Embryonic facial prominence (tissue), 1 donor: ENCODE results near the gene WFDC1.

ENCODE experiments used
- DNase-seq: peaks from one replicate; pipeline ENCODE4 v3.0.0-alpha.2; 2016; ENCODE audit errors: extremely low spot score

WFDC1 gene

DNA sequence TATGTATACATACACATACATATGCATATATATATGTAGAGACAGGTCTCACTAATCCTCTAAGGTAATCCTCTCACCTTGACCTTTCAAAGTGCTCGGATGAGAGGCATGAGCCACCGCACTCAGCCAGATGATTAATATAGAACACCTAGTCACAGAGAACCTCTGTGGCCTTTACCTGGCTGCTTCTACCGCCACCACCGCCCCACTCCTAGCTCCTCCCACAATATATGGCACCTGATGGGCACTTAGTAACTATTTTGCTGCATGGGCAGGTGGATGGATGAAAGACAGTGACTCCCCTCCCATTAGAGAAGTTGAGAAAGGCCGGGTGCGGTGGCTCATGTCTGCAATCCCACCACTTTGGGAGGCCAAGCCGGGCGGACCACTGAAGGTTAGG is 57.0 kb downstream of the WFDC1 start:
- DNase-seq = no peak

DNA sequence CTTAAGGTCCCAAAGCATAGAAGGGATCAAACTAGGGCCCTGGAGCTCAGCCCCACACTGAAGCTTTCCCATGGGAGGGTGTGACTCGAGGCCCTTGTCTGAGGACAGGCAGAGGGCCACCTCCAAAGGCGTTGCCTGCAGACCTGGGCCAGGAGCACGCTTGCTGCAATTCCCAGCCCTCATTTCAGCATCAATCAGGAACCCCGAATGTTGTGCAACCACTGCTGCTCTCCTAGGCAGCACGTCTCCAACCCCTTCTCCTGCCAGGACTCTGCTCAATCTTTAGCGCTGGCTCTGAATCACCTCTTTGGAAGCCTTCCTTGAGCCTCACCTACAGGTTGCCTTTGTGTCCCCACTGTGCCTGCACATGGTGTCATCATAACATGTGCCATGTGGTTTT is 59.6 kb downstream of the WFDC1 start:
- DNase-seq = no peak

DNA sequence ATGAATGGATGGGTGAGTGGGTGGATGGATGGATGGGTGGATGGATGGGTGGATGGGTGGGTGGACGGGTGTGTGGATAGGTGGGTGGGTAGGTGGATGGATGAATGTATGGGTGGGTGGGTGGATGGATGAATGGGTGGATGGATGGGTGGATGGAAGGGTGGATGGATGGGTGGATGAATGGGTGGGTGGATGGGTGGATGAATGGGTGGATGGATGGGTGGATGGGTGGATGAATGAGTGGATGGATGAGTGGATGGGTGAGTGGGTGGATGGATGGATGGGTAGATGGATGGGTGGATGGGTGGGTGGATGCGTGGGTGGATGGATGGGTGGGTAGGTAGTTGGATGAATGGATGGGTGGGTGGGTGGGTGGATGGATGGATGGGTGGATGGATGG is 60.5 kb downstream of the WFDC1 start:
- DNase-seq = no peak

GRCh38 chr16:84356176-84356575 is 61.5 kb downstream of the WFDC1 start:
- DNase-seq = no peak

- no peak for DNase-seq
Measured at GRCh38 chr16:84356591-84357116, 62.0 kb downstream of the WFDC1 start.

DNA sequence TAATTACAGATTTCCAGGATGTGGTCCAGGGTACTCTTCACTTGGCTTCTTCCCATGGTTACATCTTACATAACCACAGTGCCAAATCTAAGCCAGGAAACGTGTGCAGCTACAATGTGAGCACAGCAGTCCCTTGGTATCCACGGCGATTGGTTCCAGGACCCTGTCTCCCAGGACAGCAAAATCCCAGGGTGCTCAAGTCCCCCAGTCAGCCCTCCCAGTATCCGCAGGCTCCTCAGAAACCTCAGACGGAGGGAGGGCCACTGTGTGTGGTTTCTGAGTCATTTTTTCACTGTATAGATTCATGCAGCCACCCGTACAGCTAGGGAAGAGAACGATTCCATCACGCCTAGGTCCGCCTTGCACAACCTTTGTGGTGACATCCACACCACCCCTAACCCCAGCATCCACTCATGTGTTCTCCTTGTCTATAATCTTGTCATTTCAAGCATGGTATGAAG is 62.5 kb downstream of the WFDC1 start:
- no peak for DNase-seq

- DNase-seq = no peak
Measured at GRCh38 chr16:84358601-84359295, 64.1 kb downstream of the WFDC1 start.

- no peak for DNase-seq
Measured at GRCh38 chr16:84359326-84359725, 64.6 kb downstream of the WFDC1 start.

DNA sequence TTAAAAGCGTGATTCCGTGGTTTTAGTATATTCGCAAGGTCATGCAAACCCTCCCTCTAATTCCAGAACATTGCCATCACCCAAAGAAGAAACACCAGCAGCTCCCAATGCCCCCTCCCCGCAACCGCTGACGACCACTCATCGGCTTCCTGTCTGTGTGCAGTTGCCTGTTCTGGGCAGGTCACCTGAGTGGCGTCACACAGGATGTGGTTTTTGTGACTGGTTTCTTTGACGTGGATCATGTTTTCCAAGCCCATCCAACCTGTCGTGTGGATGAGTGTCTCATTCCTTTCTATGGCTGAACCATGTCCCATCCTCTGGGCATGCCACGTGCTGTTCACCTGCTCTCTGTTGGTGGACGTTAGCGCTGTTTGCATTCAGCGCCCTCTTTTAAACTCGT is 65.5 kb downstream of the WFDC1 start:
- DNase-seq = no peak

- DNase-seq = no peak
Measured at GRCh38 chr16:84360748-84361147, 66.1 kb downstream of the WFDC1 start.

- DNase-seq = no peak
Measured at GRCh38 chr16:84361546-84361945, 66.9 kb downstream of the WFDC1 start.

- DNase-seq = no peak
Measured at GRCh38 chr16:84362471-84362941, 67.8 kb downstream of the WFDC1 start.

DNA sequence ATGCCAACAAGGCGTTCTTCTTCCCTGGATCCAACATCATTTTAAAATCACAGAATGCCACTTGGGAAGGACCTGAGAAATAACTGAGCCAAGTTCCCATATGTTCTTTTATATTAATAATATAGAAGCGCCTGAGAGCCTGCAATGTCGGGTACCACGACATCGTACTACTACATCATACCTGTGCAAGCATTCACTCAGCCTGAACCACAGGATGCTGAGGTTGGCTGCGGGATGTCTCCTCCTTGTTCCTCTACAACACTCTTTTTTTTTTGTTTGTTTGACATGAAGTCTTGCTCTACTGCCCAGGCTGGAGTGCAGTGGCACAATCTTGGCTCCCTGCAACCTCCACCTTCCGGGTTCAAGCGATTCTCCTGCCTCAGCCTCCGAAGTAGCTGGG is 71.5 kb downstream of the WFDC1 start:
- DNase-seq = no peak

- DNase-seq = no peak
Measured at GRCh38 chr16:84367297-84367680, 72.6 kb downstream of the WFDC1 start.

- DNase-seq = no peak
Measured at GRCh38 chr16:84367750-84368307, 73.2 kb downstream of the WFDC1 start.

- no peak for DNase-seq
Measured at GRCh38 chr16:84368308-84368996, 73.8 kb downstream of the WFDC1 start, which contains the start of gene ATP2C2. Gene ATP2C2 (plus strand): TSS chr16:84368538. CDS start chr16:84368616, 78 bp downstream.

DNA sequence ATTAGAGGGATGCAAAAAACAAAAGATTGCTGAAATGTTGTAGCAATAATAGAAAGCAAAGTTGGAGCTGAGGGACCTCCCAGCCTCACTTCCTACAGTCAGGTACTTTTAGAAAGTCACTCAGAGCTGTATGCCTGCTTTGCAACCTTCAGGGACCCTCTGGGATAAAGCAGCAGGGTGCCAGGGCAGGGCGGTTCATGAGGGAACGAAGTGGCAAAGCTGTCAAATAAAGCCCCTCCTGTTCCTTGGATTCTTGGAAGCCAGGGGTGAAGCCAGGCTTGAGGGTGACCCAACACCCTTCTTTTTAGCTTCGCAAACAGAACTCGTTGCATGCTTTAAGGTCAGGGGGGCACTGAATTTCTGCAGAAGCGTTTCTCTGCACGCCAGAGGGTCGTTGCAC is 74.4 kb downstream of the WFDC1 start:
- DNase-seq = no peak

DNA sequence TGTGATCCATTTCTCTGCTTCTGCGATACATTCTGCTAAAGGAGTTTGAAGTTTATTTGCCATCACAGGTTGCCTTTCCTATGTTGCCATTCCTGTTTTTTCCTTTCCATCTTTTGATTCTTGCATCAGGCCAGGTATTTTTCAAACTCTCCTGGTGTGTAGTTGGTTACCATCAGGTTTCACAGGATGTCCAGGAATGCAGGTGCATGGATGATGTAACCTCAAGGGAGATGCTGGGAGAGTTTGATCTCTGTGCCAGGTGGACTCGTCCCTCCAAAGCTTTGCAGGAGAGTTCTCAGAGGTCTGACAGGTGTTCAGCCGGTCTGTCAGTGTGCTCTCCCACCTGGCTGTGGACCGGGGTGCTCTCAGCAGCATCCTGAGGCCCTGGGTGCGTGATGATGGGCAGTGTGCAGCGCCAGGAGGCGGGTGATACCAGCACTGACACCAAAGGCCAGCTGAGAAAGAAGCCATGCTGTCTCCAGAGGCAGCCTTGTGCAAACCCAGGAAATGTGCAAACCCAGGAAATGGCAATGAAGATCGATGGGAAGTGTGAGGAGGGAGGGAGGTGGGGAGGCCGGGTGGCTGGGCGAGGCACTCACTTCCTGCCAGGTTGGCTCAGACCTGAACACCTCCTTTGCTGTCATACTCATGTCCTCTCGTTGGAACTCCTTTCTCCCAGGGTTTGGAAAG is 75.4 kb downstream of the WFDC1 start:
- DNase-seq = no peak

DNA sequence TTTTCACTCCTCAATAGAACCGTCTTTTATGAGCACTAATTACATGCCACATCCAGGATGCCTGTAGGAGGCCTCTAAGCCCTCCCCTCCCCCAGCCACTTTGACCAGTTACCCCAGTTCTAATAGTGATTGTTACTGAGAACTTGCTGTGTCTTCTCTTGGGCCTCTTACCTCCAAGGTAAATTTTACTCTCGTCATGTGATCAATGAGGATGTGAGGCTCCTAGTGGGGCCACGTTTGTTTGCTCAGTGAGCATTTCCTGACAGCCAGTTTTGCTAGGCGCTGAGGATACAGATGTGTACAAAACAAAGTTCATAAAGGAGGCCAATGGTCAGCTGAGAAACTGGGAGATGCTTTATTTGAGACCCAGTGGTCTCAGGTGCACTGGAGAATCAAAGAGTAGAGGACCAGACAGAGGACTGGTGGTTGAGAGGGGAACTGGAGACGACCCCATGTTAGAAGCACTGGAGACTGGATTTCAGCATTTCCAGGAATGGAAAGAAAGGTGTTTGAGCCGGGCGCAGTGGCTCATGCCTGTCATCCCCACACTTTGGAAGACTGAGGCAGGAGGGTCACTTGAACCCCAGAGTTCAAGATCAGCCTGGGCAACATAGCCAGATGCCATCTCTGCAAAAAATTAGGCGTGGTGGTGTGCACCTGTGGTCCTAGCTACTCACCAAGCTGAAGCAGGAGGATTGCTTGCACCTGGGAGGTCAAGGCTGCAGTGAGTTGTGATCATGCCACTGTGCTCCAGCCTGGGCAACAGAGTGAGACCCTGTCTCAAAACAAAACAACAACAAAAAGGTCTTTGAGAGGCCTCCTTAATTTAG is 76.3 kb downstream of the WFDC1 start:
- DNase-seq = no peak

GRCh38 chr16:84371553-84371865 is 76.8 kb downstream of the WFDC1 start:
- DNase-seq = no peak

GRCh38 chr16:84373907-84374489 is 79.3 kb downstream of the WFDC1 start:
- DNase-seq = no peak
